HEK293T (cell line): ENCODE results near the gene CES2.
"Not testable (repeated sequence)": the region's sequence is repeated elsewhere in the genome, so short reads cannot be mapped to it uniquely, and the experiment has no call there.

Experiments used
- CTCF ChIA-PET: fragments of 350-600 bp; formaldehyde crosslinking; extraction: SDS; loops from one replicate; lab custom pipeline; 2021; ENCODE audit warnings: antibody characterized with exemption, inconsistent platforms; lab: Yijun Ruan, JAX
- POLR2A ChIA-PET: fragments of 350-600 bp; formaldehyde crosslinking; extraction: SDS; loops from one replicate; lab custom pipeline; 2020; ENCODE audit warnings: antibody characterized with exemption, inconsistent platforms; lab: Yijun Ruan, JAX
- DNase-seq: peaks from one replicate; pipeline ENCODE4 v3.0.0; 2012; ENCODE audit warnings: mixed read lengths; ENCODE audit errors: extremely low spot score
- ARNT ChIP-seq: fragments of 450-650 bp; IDR thresholded peaks from 2 replicates; pipeline ENCODE4 v1.6.1; 2017; ENCODE audit warnings: mild to moderate bottlenecking
- BHLHE40 ChIP-seq: fragments of 450-650 bp; IDR thresholded peaks from 2 replicates; pipeline ENCODE4 v1.6.1; 2016; ENCODE audit warnings: mild to moderate bottlenecking, moderate library complexity, borderline replicate concordance
- CTBP1 ChIP-seq: fragments of 450-650 bp; IDR thresholded peaks from 2 replicates; pipeline ENCODE4 v1.6.1; 2016; ENCODE audit warnings: borderline replicate concordance
- ELF4 ChIP-seq: fragments of 450-650 bp; IDR thresholded peaks from 2 replicates; pipeline ENCODE4 v1.6.1; 2017; ENCODE audit warnings: antibody characterized with exemption
- FOXA1 ChIP-seq: fragments of 450-650 bp; IDR thresholded peaks from 2 replicates; pipeline ENCODE4 v1.6.1; 2016; ENCODE audit warnings: mild to moderate bottlenecking
- FOXK2 ChIP-seq: fragments of 450-650 bp; IDR thresholded peaks from 2 replicates; pipeline ENCODE4 v1.6.1; 2016; ENCODE audit warnings: mild to moderate bottlenecking
- FOXM1 ChIP-seq: fragments of 450-650 bp; IDR thresholded peaks from 2 replicates; pipeline ENCODE4 v1.6.1; 2017; ENCODE audit warnings: mild to moderate bottlenecking, borderline replicate concordance
- HDGF ChIP-seq: fragments of 450-650 bp; IDR thresholded peaks from 2 replicates; pipeline ENCODE4 v1.6.1; 2017; ENCODE audit warnings: antibody characterized with exemption, borderline replicate concordance
- L3MBTL2 ChIP-seq: fragments of 450-650 bp; conservative IDR thresholded peaks from 2 replicates; pipeline ENCODE4 v1.6.1; 2016; ENCODE audit warnings: mild to moderate bottlenecking
- LEF1 ChIP-seq: fragments of 450-650 bp; IDR thresholded peaks from 2 replicates; pipeline ENCODE4 v1.6.1; 2017; ENCODE audit warnings: mild to moderate bottlenecking, borderline replicate concordance
- NFRKB ChIP-seq: fragments of 450-650 bp; IDR thresholded peaks from 2 replicates; pipeline ENCODE4 v1.6.1; 2016; ENCODE audit warnings: mild to moderate bottlenecking, moderate library complexity
- SP1 ChIP-seq: fragments of 450-650 bp; IDR thresholded peaks from 2 replicates; pipeline ENCODE4 v1.6.1; 2017
- SUZ12 ChIP-seq: fragments of 450-650 bp; IDR thresholded peaks from 2 replicates; pipeline ENCODE4 v1.6.1; 2016; ENCODE audit warnings: mild to moderate bottlenecking
- TARDBP ChIP-seq: fragments of 450-650 bp; IDR thresholded peaks from 2 replicates; pipeline ENCODE4 v1.6.1; 2016
- ZNF384 ChIP-seq: fragments of 450-650 bp; IDR thresholded peaks from 2 replicates; pipeline ENCODE4 v1.6.1; 2016
- TF ChIP-seq, protein P1 (sequence below): fragments of 450-650 bp; IDR thresholded peaks from 2 replicates; pipeline ENCODE4 v1.6.1; 2016

Gene CES2

DNA sequence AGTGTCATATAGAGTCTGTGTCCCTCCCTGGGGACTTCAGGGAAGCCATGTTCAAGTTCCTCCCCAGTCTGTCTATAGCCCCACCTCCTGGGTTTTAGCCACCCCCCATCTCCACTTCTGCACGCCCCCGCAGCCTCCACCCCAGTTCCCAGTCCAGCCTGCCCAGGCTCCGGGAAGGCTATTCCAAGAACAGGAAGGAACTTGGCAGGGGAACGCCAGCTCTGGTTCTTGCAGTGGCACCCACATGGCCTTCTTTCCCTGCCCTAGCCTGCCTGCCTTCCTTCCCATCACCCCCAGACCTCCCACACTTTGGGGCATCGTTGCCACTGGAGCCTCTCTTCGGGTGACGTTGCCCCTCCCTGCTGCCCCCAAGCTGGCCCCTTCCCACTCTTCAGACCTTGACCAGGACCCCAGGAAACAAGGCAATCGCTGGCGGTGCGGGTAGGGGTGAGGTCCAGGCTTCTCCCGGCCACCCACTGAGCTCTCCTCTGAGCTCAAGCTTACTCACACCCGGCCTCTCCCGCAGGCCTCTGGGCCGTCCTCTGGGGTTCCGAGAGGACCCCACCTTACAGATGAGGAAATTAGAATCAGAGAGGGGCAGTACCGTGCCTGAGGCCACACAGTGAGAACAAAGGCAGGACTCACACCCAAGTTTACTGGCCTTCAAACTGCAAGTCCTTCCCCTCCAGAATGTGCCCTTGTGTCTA, 43.8 kb downstream of the CES2 start:
- no peak for TF ChIP-seq ZNF384
- no peak for TF ChIP-seq FOXM1
- no peak for TF ChIP-seq FOXA1
- no peak for TF ChIP-seq ELF4
- no peak for TF ChIP-seq CTBP1
- no peak for TF ChIP-seq SP1
- TF ChIP-seq NFRKB = no peak
- ChIA-PET CTCF (interaction anchor here (1.7 kb wide), 1 partner anchor 39 kb away, joined by 7 read pairs; no protein-coding TSS in a partner anchor), POLR2A (no interaction called here)
- DNase-seq = no peak

DNA sequence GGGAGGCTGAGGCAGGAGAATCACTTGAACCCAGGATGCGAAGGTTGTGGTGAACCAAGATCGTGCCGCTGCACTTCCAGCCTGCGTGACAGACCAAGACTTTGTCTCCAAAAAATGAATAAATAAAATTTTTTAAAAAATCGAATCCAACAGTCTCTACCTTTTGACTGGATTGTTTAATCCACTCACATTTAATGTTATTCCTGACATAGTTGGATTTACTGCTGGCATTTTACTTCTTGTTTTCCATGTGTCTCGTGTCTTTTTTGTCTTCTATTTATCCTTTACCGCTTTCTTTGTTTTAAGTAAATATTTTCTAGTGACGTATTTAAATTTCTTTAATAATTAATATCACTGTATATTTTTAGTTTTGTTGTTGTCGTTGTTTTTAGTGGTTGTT, 47.7 kb downstream of the CES2 start:
- POLR2A ChIA-PET = no interaction called here
- CTCF ChIA-PET = interaction anchor here (0.5 kb wide), 1 partner anchor 35 kb away, joined by 3 read pairs; no protein-coding TSS in a partner anchor
- DNase-seq = no peak
- TF ChIP-seq FOXM1 (no peak), FOXA1 (no peak), SP1 (no peak), HDGF (no peak), CTBP1 (no peak)

DNA sequence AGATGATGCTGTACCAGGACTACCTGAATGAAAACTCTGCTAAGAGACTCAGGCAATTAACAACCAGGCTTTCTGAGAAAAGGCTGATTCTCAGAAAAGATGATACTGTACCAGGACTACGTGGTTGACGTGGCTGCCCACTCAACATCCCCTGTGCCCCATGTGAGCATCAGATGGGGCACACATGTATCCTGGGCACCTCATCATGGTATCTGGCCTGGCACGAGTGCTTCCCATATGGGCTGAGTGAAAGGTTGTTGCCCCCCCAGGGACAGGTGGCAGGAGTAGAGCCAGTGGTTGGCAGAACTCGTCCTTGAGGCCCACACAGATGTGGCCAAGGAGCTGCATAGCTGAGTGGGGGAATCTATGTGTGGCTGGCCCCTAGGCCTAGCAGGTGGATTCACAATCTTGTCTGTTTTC, 49.6 kb downstream of the CES2 start:
- ChIA-PET POLR2A (no interaction called here), CTCF (interaction anchor here (1.2 kb wide), 1 partner anchor 170 kb away, joined by 3 read pairs; no protein-coding TSS in a partner anchor)
- DNase-seq = no peak
- TF ChIP-seq CTBP1 (no peak), ARNT (no peak), TARDBP (no peak), SP1 (no peak), SUZ12 (no peak), FOXA1 (no peak), LEF1 (no peak), ZNF384 (no peak), FOXK2 (no peak), HDGF (no peak), FOXM1 (no peak), NFRKB (no peak), ELF4 (no peak)
- TF ChIP-seq, protein P1, sequence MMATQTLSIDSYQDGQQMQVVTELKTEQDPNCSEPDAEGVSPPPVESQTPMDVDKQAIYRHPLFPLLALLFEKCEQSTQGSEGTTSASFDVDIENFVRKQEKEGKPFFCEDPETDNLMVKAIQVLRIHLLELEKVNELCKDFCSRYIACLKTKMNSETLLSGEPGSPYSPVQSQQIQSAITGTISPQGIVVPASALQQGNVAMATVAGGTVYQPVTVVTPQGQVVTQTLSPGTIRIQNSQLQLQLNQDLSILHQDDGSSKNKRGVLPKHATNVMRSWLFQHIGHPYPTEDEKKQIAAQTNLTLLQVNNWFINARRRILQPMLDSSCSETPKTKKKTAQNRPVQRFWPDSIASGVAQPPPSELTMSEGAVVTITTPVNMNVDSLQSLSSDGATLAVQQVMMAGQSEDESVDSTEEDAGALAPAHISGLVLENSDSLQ = no peak

DNA sequence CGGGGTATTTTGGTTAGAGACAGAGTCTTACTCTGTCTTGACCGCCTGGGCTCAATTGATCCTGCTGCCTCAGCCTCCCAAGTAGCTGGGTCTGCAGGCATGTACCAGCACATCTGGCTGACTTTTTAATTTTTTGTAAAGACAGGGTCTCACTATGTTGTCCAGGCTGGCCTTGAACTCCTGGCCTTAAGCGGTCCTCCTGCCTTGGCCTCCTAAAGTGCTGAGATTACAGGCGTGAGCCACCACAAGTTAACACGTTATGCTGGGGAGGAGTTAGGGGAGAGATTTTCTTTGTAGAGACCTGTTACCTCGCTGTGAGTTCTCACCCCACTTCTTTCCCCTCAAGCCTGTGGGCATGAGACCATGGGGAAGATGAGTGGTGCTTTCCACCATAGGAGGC, 51.2 kb downstream of the CES2 start:
- ChIA-PET POLR2A (no interaction called here), CTCF (interaction anchor here (0.7 to 1.2 kb wide), 3 partner anchors 26 to 168 kb away, joined by 3 read pairs; no protein-coding TSS in a partner anchor)
- DNase-seq = no peak
- TF ChIP-seq LEF1 (no peak), TARDBP (no peak), ELF4 (no peak), FOXA1 (no peak), L3MBTL2 (no peak), BHLHE40 (no peak), ARNT (no peak), HDGF (no peak), SUZ12 (no peak)
- TF ChIP-seq, protein P1 = no peak

DNA sequence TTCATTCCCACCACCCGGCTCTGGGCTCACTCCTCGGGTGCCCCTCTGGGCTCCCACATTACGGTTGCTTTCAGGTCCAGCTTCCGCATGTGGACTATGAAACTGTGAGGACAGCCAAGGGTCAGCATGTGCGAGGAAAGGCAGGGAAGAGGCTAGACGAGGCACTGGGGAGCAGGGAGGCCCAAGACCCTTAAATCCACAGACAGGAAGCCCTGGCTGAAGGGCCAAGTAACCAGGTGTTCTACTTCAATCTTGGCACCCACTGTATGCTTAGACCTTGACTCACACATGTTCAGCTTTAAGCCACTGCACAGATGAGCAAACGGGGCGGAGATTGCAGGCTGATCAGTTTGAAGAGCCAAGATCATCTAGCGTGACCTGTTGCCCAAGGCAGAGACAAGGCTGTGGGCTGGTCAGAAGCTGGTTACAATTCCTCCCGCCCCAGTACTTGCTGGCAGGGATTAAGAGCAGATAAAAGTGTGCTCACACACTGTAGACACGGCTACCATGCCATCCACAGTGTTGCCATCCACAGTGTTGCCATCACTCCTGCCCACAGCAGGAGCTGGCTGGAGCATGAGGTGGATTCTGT, 53.0 kb downstream of the CES2 start, which contains the start of gene CES4A:
TSS of gene CES4A (plus strand) at position 393 of the 592 bp plus-strand sequence. CDS start at position 577, 184 bp downstream.
- ChIA-PET CTCF (no interaction called here), POLR2A (no interaction called here)
- TF ChIP-seq LEF1 (no peak), BHLHE40 (no peak)
- DNase-seq = no peak

DNA sequence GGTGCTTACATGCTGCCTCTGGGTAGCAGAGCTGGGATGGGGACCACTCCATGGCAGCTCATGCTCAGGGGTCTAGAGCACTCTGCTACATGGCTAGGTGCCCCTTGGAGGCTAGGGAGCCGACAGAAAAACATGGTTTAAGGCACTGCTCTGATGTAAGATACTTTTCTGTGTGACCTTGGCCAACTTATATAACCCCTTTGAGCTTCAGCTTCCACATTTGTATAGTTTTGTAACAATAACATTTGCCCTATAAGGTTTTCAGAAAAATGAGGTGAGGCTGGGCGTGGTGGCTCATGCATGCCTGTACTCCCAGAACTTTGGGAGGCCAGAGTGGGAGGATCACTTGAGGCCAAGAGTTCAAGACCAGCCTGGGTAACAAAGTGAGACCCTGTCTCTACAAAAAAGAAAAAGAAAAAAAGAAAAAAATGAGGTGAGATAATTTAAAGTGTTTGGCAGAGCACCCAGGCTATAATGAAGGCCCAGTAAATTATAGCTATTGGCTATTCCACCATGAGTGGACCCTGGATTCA, 56.3 kb downstream of the CES2 start:
- CTCF ChIA-PET = interaction anchor here (0.7 kb wide), 1 partner anchor 26 kb away, joined by 3 read pairs; no protein-coding TSS in a partner anchor
- POLR2A ChIA-PET = no interaction called here
- no peak for DNase-seq
- TF ChIP-seq CTBP1 (no peak), FOXK2 (no peak), TARDBP (no peak), SP1 (no peak), FOXA1 (no peak), SUZ12 (no peak), NFRKB (no peak), ARNT (no peak), BHLHE40 (no peak), LEF1 (no peak)
- TF ChIP-seq, protein P1 = no peak

DNA sequence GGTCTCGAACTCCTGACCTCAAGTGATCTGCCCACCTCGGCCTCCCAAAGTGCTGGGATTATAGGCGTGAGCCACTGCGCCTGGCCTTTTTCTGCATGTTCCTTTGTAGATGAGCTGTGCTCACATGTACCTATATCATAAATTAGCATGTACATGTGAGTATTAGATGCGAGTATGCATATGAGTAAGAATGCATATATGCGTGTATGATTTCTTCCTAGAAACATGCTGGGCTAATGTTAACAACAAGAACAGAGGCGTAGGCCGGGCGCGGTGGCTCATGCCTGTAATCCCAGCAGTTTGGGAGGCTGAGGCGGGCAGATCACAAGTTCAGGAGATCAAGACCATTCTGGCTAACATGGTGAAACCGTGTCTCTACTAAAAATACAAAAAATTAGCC, 58.2 kb downstream of the CES2 start:
- CTCF ChIA-PET, DNase-seq, POLR2A ChIA-PET: not testable (repeated sequence)
